ENCODE measurements around the gene RRAGC. TPM values are rescaled to one million over a fixed set of nuclear protein-coding genes. Genes with fewer than 3 reads are reported as not detected.

The RRAGC gene
- total and polyA plus RNA-seq, 2 of the 13 experiments (the other 11 are each of a cell fraction or from before 2014, with no cell fraction given), result 7.6 to 8.0 TPM

- TF ChIP-seq, protein P1, sequence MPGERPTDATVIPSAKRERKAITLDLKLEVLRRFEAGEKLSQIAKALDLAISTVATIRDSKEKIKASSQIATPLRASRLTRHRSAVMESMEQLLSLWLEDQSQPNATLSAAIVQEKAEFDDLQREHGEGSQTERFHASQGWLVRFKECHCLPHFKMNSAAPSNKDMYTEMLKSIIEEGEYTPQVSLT (CRISPR knock-in tag; IDR thresholded peaks at IDR 0.05; ENCODE audit: borderline replicate concordance, low read depth), result no peak
- TF ChIP-seq CEBPG (CRISPR knock-in tag; IDR thresholded peaks at IDR 0.05) (no peak), MZF1 (CRISPR knock-in tag; IDR thresholded peaks at IDR 0.05; ENCODE audit: borderline replicate concordance) (no peak), ZNF607 (CRISPR knock-in tag; IDR thresholded peaks at IDR 0.05; ENCODE audit: borderline replicate concordance) (0 out of 2 replicates have a peak, but pooled peaks have one; percentile 30), TCF7 (IDR thresholded peaks at IDR 0.05; ENCODE audit: low read depth) (no peak), NFKB2 (CRISPR knock-in tag; IDR thresholded peaks at IDR 0.05; ENCODE audit: borderline replicate concordance) (no peak), ZSCAN29 (CRISPR knock-in tag; conservative IDR thresholded peaks at IDR 0.05) (no peak), ZNF746 (CRISPR knock-in tag; IDR thresholded peaks at IDR 0.05) (peak; percentile 75; the same call in 1 of the 2 replicates), SOX13 (IDR thresholded peaks at IDR 0.05) (peak; percentile 74), SOX13 (CRISPR knock-in tag; conservative IDR thresholded peaks at IDR 0.05 in 1 of 2, IDR thresholded peaks at IDR 0.05 in 1 of 2) (peak in 1 of 2 experiments; percentile 60; a peak in 2 of 4 replicates), ZNF710 (CRISPR knock-in tag; IDR thresholded peaks at IDR 0.05; ENCODE audit: borderline replicate concordance) (0 out of 2 replicates have a peak, but pooled peaks have one; percentile 65), ARID2 (CRISPR knock-in tag; IDR thresholded peaks at IDR 0.05; ENCODE audit: borderline replicate concordance) (0 out of 2 replicates have a peak, but pooled peaks have one; percentile 23), SMAD1 (CRISPR knock-in tag; IDR thresholded peaks at IDR 0.05; ENCODE audit: borderline replicate concordance, low read depth) (no peak), ZNF580 (CRISPR knock-in tag; IDR thresholded peaks at IDR 0.05; ENCODE audit: borderline replicate concordance, low read depth) (peak; percentile 54), PCBP1 (IDR thresholded peaks at IDR 0.05; ENCODE audit: borderline replicate concordance, low read depth, low read length) (0 out of 2 replicates have a peak, but pooled peaks have one; percentile 26), POGK (CRISPR knock-in tag; conservative IDR thresholded peaks at IDR 0.05) (peak; percentile 49; the same call in 1 of the 2 replicates)
- TF ChIP-seq, protein P2, sequence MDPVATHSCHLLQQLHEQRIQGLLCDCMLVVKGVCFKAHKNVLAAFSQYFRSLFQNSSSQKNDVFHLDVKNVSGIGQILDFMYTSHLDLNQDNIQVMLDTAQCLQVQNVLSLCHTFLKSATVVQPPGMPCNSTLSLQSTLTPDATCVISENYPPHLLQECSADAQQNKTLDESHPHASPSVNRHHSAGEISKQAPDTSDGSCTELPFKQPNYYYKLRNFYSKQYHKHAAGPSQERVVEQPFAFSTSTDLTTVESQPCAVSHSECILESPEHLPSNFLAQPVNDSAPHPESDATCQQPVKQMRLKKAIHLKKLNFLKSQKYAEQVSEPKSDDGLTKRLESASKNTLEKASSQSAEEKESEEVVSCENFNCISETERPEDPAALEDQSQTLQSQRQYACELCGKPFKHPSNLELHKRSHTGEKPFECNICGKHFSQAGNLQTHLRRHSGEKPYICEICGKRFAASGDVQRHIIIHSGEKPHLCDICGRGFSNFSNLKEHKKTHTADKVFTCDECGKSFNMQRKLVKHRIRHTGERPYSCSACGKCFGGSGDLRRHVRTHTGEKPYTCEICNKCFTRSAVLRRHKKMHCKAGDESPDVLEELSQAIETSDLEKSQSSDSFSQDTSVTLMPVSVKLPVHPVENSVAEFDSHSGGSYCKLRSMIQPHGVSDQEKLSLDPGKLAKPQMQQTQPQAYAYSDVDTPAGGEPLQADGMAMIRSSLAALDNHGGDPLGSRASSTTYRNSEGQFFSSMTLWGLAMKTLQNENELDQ (CRISPR knock-in tag; IDR thresholded peaks at IDR 0.05; ENCODE audit: borderline replicate concordance), result no peak
- TF ChIP-seq, protein P3, sequence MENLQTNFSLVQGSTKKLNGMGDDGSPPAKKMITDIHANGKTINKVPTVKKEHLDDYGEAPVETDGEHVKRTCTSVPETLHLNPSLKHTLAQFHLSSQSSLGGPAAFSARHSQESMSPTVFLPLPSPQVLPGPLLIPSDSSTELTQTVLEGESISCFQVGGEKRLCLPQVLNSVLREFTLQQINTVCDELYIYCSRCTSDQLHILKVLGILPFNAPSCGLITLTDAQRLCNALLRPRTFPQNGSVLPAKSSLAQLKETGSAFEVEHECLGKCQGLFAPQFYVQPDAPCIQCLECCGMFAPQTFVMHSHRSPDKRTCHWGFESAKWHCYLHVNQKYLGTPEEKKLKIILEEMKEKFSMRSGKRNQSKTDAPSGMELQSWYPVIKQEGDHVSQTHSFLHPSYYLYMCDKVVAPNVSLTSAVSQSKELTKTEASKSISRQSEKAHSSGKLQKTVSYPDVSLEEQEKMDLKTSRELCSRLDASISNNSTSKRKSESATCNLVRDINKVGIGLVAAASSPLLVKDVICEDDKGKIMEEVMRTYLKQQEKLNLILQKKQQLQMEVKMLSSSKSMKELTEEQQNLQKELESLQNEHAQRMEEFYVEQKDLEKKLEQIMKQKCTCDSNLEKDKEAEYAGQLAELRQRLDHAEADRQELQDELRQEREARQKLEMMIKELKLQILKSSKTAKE (CRISPR knock-in tag; IDR thresholded peaks at IDR 0.05; ENCODE audit: borderline replicate concordance), result no peak
These were observed at the start of gene RRAGC (continued) for GRCh38 chr1:38859561-38860453.
